ENCODE results near the gene TRIM40.

The TRIM40 gene, protein sequence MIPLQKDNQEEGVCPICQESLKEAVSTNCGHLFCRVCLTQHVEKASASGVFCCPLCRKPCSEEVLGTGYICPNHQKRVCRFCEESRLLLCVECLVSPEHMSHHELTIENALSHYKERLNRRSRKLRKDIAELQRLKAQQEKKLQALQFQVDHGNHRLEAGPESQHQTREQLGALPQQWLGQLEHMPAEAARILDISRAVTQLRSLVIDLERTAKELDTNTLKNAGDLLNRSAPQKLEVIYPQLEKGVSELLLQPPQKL

DNA sequence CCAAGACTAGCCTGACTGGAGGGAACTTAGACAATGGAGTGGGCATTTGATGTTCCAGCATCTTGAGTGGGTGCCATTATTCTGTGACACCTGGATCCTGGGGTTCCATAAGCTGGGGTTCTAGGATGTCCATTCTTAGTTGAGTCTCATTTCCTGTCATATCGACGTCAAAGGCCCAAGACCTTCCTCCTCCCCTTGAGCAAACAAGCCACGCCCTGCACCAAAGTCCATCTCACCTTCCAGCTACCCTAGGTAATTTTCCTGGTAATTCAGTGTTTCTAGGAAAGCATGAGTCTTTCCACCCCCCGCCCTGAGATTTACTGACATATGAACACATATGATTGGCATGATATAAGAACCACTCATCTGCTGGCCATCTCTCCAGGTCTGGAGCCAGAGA is at the start of gene TRIM40:
Gene TRIM40 (plus strand): TSS at position 384 of the 400 bp plus-strand sequence. CDS start 897 bp downstream, outside the sequence.
- in situ Hi-C loops (cut with HindIII; ENCODE audit: low pct_unique_long_range_greater_than_20kb, low sequenced_read_pairs), result no loop called here
- no peak for TF ChIP-seq JUND (IDR thresholded peaks at IDR 0.05; ENCODE audit: low read depth)
- no peak for DNase-seq (ENCODE audit: low read depth in 1 of 2, low spot score in 1 of 2)

DNA sequence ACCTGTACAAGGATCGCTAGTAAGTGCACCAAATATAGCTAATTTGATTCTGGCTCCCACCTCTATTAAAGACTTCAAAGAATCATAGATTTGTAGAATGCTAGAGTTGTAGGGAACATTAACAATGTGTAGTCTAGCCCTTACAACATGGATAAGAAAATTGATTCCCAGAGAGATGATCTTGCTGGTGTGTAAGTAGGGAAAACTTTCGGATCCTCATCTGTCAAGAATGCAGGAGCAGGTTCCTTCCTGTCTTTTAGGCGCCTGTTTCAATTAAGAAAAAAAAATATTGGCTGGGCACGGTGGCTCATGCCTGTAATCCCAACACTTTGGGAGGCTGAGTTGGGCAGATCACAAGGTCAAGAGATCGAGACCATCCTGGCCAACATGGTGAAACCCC is 48.1 kb upstream of the TRIM40 start:
- in situ Hi-C loops (cut with HindIII; ENCODE audit: low pct_unique_long_range_greater_than_20kb, low sequenced_read_pairs), result no loop called here
- DNase-seq (ENCODE audit: low read depth in 1 of 2, low spot score in 1 of 2), result no peak
- TF ChIP-seq JUND (IDR thresholded peaks at IDR 0.05; ENCODE audit: low read depth), result no peak

DNA sequence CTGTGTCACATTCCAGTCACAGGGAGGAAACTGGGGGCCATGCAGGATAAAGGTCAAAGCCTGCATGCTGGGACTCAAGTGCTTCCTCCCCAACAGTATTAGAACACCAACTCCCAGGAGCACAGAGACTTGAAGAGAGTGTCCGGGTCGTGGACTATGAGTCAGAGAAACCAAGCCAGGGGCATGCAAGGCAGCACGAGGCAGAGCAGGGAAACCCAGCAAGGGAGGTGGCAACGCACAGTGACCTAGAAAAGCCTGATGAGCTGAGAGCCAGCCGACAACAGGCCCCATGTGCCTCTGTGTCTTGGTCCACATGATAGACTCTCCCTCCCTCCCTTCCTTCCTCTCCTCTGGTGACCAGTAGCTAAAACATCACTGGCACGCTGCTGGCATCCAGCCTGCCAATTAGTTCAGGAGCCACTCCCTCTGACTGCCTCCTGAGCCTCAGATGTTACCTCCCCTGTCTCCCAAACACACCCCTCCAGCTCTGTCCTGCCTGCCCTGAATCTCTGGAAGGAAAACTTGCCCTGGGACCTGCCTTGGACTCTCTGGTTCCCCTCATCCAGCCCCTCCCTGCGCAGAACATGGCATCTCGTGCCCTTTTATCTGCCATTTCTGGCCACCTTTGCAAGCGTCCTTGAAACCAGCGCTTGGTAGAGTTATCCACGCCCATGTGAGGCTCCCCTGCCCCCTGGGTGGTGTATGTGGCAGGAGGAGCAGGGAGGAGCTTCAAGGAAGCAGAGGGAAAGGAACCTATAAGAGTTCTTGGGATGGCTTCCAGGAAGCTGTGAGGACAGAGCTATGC is 44.2 kb upstream of the TRIM40 start:
- in situ Hi-C loops (cut with HindIII; ENCODE audit: low pct_unique_long_range_greater_than_20kb, low sequenced_read_pairs), result no loop called here
- peak in 1 of 2 experiments; percentile 89 for DNase-seq (ENCODE audit: low read depth in 1 of 2, low spot score in 1 of 2)
- no peak for TF ChIP-seq JUND (IDR thresholded peaks at IDR 0.05; ENCODE audit: low read depth)

DNA sequence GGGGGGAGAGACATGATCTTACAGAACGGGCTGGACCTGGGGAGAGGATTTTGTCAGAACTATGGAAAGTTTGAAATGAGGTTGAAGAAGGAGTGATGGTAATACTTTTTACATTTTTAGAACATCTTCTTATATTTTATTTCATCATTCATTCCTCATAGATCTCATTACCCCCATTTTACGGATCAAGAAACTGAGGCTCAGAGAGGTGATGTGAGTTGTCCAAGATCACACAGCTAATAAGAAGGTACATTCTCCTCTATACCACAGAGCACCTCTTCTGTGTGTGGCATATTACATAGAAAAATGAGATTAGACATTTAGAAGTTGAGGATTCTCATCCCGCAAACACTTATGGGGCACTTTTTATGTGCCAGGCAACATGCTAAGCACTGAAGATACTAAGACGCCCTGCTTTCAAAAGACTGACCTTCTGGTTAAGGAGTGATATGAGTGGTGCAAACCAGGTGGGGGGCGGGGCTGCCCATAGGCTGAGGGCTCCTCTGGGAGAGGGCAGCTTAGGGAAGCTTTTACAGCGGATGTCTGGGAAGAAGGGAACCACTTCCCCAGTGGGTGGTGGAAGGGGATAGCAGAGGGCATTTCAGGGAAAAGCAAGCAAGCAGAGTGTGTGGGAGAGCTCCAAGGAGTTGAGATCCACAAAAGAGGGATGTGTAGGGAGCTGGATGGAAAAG is 42.9 kb upstream of the TRIM40 start:
- in situ Hi-C loops (cut with HindIII; ENCODE audit: low pct_unique_long_range_greater_than_20kb, low sequenced_read_pairs), result no loop called here
- no peak for TF ChIP-seq JUND (IDR thresholded peaks at IDR 0.05; ENCODE audit: low read depth)
- no peak for DNase-seq (ENCODE audit: low read depth in 1 of 2, low spot score in 1 of 2)

DNA sequence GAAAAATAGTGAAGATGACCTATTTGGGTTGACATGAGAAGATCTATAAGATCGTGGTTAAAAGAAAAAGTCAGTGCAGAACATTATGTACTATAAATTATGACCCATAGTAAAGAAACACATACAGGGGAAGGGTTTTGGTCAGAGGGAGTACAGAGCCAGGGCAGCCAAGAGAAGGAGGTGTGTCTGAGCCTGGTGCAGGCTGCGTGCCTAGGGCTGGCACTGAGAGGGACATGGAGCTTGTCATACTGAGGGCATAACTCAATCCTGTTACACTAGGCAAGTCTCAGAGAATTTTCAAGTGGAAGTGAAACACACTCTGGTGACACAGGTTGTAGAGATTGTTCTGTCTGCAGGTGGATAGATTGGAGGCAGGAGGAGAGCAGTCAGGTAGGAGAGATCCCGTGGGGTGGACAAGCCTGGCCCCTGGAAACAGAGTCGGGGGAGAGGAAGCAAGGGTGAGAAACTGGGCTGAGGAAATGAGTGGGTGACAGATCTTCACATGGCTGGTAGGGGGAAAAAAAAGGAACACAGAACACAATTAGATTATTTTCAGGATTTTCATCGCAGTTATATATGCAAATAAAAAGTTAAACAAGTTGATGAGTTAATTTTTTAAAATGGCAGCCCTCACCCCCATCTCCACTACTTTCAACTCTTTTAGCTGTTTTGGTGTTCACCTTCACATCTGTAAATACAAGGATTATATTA is 41.8 kb upstream of the TRIM40 start:
- no peak for TF ChIP-seq JUND (IDR thresholded peaks at IDR 0.05; ENCODE audit: low read depth)
- DNase-seq (ENCODE audit: low read depth in 1 of 2, low spot score in 1 of 2), result no peak
- in situ Hi-C loops (cut with HindIII; ENCODE audit: low pct_unique_long_range_greater_than_20kb, low sequenced_read_pairs), result no loop called here

DNA sequence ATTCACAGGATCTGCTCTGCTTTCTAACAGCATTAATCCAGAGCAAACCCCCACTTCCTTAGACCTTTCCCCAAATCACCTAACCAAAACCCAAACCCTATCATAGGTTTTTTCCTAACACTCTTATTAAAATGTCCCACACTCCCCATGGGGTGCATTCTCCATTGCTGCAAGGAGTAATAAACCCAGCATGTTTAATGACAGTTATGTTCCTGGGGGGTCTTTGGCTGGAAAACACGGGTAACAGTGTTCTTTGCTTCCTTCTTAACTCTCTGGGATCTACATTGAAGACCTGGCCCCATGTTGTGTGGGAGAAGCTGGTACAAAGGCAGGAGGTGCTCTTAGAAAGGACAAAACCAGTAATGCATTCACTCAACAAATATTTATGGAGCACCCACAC is 39.1 kb upstream of the TRIM40 start:
- no peak for DNase-seq (ENCODE audit: low read depth in 1 of 2, low spot score in 1 of 2)
- no peak for TF ChIP-seq JUND (IDR thresholded peaks at IDR 0.05; ENCODE audit: low read depth)
- in situ Hi-C loops (cut with HindIII; ENCODE audit: low pct_unique_long_range_greater_than_20kb, low sequenced_read_pairs), result no loop called here

DNA sequence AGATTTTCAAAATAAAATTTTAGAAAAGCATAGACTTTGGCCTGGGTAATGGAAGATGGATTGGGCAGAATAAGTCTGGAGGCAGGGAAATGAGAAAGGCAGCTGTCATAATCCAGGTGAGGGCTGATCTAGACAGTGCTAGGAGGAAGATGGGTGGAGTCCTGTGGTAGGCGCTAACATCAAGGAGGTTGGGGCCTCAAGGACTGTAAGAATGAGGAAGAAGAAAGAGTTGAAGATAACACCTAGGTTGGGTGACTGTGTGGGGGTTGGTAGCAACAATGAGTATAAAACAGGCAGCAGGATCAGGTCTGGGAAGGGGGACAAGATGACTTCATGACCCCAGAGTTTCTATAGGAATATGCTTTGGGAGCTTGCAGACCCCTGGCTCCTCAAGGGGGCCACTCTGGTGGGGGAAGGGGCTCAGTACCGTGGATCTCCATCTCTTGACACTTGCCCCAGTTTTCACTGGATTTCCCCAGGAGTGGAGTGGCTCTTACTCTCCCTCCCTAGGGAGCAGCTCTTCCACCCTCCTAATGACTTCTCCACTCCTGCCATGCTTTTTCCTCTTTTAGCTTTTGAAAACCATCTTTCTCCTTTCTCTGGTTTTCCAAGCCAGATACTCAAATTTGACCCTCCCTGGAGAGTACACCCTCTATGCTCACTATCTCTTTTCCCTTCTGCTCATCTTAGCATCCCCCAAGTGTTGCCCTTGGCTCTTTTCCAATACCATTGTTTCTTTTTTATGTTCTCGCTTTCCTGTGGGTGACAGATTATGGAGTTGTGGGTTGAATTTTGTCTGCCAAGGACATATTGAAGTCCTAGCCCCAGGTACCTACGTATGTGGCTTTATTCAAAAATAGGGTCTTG is 37.8 kb upstream of the TRIM40 start:
- DNase-seq (ENCODE audit: low read depth in 1 of 2, low spot score in 1 of 2), result no peak
- no peak for TF ChIP-seq JUND (IDR thresholded peaks at IDR 0.05; ENCODE audit: low read depth)
- in situ Hi-C loops (cut with HindIII; ENCODE audit: low pct_unique_long_range_greater_than_20kb, low sequenced_read_pairs), result no loop called here

DNA sequence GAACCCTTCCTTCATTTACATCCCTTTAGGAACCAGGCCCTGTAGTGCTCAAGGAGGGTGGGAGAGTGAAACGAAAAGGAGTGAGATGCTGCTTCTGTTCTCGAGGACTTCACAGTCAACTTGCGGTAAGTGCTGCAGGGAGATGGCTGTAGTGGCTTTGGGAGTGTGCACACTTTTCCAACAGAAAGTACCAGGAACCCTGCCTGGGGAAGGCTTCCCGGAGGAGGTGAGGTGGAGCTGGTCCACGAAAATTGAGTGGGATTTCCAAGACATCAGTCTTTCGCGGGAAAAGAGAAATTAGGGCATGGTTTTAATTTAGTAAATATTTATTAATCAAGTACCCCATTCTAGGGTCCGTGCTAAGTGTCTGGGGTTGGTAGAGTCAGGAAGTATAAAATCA is 35.8 kb upstream of the TRIM40 start:
- in situ Hi-C loops (cut with HindIII; ENCODE audit: low pct_unique_long_range_greater_than_20kb, low sequenced_read_pairs), result no loop called here
- no peak for DNase-seq (ENCODE audit: low read depth in 1 of 2, low spot score in 1 of 2)
- TF ChIP-seq JUND (IDR thresholded peaks at IDR 0.05; ENCODE audit: low read depth), result no peak

DNA sequence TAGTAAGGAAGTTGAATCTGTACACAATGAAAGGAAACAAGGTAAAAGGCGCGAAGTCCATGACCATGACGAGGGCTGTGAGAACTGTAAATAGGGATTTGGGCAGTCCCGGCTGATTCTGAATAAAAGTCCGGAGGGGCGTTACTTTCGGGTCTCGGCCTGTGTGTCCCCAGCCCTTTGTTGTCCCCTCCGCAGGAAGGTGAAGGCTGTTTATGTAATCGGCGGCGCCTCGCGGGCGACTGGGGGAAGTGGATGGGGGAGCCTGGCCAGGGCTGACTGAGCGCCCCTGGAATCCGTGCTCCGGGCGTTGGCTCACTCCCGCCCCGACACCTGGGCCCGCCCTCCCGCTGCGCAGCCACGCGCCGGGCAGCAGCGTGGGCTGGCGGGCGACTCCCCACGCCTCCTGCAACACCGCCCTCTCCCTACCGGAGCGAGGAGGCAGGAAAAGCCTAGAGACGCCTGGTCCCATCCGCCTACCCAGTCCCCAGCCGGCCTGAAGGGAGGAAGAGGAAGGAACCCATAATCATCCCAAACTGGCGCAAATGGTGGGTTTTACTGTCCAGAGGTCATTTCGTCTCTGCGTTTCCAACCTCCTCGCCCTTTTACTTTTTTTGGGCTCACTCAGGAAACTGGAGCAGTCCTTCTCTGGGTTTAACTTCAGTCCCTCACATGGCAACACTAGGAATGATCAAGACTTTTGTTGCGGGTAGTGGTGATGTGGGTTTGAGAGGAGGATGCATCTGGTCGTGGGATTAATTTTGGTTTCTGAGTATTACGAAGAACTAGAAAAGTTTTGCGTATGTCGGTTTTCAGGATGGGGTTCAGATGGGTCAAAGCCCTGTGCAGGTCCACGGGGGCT is 35.1 kb upstream of the TRIM40 start:
- in situ Hi-C loops (cut with HindIII; ENCODE audit: low pct_unique_long_range_greater_than_20kb, low sequenced_read_pairs), result no loop called here
- DNase-seq (ENCODE audit: low read depth in 1 of 2, low spot score in 1 of 2), result peak; percentile 75 to 88
- TF ChIP-seq JUND (IDR thresholded peaks at IDR 0.05; ENCODE audit: low read depth), result no peak

DNA sequence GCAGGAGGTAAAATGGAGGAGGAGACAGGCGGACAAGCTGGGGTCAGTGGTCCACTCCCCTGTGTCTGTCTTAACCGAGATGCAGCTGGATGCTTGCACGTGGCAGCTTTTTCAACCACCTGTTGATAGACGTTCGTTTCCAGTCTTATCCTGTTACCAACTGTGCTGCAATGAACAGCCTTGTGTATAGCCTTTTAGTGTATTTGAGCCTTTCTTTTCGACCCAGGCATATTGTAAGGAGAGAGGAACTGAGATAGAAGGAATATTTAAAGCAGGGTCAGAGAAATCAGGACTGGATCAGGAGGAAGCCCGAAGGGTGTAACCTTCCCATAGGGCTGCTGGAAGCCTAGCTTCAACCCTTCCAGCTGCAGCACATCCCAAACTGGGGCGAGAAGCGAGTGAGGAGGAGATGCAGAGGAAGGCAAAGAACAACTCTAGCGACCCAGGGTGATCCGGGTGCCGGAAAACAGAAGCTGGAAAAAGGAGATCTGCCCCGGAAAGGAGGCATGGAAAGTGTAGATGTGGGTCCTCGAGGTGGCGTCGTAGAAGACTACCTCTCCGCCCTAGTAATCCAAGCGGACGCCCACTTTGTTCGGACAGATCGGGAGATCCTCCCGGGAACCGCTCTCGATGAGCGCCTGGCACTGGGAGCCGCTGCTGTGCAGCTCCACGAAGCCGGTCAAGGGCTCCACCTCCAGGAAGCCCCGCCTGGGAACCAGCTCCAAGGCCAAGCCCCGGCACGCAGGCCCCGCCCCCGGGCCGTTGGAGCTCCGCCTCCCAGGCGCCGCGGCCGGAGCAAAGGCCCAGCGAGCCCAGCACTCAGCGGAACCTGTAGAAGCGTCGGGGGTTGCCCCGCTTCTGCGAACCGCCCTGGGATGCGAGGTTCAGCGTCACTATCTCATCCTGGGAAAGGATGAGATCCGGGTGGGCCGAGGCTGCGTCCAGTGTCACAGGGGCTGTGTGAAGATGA is 34.2 kb upstream of the TRIM40 start:
- in situ Hi-C loops (cut with HindIII; ENCODE audit: low pct_unique_long_range_greater_than_20kb, low sequenced_read_pairs), result no loop called here
- peak; percentile 90 to 92 for DNase-seq (ENCODE audit: low read depth in 1 of 2, low spot score in 1 of 2)
- no peak for TF ChIP-seq JUND (IDR thresholded peaks at IDR 0.05; ENCODE audit: low read depth)
